ENCODE measurements around the gene C1QTNF1.

The C1QTNF1 gene

GRCh38 chr17:79085921-79086551, 62.1 kb downstream of the C1QTNF1 start:
- TF ChIP-seq, protein P1, sequence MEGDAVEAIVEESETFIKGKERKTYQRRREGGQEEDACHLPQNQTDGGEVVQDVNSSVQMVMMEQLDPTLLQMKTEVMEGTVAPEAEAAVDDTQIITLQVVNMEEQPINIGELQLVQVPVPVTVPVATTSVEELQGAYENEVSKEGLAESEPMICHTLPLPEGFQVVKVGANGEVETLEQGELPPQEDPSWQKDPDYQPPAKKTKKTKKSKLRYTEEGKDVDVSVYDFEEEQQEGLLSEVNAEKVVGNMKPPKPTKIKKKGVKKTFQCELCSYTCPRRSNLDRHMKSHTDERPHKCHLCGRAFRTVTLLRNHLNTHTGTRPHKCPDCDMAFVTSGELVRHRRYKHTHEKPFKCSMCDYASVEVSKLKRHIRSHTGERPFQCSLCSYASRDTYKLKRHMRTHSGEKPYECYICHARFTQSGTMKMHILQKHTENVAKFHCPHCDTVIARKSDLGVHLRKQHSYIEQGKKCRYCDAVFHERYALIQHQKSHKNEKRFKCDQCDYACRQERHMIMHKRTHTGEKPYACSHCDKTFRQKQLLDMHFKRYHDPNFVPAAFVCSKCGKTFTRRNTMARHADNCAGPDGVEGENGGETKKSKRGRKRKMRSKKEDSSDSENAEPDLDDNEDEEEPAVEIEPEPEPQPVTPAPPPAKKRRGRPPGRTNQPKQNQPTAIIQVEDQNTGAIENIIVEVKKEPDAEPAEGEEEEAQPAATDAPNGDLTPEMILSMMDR (IDR thresholded peaks at IDR 0.05; ENCODE audit: borderline replicate concordance, insufficient read depth, low read depth, low read length) = no peak
- no peak overlapping the region for H3K4me3 ChIP-seq (ENCODE audit: low read depth, low read length)

DNA sequence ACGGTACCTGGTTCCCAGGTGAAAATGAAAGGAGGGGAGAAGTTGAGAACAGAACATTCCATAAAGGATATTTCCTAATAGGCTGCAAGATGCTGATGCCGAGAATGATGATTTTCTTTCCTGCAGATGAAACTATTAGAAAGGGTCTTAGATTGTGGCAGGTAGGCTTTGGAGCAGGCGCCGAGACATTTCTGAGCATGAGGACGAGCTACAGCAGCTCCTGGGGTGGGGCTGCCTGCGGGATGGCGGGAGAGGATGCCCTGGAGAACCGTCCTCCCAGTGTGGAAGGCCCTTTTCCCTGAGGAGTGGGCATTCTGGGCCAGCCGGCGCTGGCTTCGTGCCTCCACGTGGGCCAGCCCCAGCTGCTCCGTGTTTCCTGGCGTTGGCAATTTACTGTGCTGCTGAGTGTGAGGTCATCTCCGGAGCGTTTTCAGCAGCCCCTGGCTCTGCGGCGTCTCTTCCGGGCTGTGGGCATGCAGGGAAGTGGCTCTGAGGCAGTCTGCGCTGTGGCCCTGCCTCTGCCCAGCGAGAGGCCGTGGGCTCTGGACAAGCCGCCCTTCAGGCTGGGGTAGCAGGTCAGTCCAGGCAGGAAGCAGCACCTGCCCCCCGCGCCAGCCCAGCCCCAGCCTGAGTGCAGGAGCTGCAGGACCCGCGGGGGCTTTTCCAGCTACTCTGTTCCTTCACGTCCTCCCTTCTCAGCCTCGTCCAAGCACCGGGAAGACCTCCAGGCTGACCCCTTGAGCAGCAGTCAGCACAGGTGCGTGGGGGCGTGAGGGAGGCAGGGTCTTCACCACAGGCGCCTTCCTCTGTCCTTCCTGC, 62.8 kb downstream of the C1QTNF1 start:
- TF ChIP-seq, protein P1 (IDR thresholded peaks at IDR 0.05; ENCODE audit: borderline replicate concordance, insufficient read depth, low read depth, low read length) = no peak

DNA sequence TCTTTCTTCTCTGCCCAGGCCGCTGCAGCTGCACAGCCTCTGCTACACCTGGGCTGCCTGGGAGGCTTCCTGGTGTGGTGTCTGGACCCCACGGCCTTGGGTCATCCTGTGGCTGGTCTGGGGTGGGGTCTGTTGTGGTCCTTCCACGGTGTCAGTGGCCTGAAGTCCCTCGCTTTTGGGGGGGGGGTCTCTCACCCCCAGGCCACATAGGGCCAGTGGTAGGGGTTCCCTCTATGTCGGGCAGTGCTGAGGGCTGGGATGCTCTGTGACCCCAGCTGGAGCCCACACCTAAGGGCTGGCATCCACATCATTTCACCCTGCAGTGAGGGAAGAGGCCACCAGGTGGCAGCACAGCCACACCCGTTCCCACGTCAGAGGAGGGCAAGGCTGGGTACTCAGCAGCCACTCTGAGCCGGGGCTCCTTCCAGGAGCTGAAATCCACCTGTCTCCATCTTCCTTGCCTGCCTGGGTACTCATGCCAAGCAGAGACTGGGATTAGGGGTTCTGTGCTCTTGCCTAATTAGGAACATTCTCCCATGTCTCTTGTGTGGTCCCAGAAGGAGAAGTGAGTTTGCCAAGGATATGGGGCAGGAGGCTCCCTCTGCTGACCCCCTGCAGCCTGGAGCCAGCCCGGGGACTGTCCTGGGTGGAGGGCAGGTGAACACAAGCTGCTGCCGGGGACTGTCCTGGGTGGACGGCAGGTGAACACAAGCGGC, 63.6 kb downstream of the C1QTNF1 start:
- TF ChIP-seq, protein P1 (IDR thresholded peaks at IDR 0.05; ENCODE audit: borderline replicate concordance, insufficient read depth, low read depth, low read length) = peak; percentile 90

More for the DNA sequence above, 62.8 kb downstream of the C1QTNF1 start:
- no peak overlapping the region for H3K4me3 ChIP-seq (ENCODE audit: low read depth, low read length)

DNA sequence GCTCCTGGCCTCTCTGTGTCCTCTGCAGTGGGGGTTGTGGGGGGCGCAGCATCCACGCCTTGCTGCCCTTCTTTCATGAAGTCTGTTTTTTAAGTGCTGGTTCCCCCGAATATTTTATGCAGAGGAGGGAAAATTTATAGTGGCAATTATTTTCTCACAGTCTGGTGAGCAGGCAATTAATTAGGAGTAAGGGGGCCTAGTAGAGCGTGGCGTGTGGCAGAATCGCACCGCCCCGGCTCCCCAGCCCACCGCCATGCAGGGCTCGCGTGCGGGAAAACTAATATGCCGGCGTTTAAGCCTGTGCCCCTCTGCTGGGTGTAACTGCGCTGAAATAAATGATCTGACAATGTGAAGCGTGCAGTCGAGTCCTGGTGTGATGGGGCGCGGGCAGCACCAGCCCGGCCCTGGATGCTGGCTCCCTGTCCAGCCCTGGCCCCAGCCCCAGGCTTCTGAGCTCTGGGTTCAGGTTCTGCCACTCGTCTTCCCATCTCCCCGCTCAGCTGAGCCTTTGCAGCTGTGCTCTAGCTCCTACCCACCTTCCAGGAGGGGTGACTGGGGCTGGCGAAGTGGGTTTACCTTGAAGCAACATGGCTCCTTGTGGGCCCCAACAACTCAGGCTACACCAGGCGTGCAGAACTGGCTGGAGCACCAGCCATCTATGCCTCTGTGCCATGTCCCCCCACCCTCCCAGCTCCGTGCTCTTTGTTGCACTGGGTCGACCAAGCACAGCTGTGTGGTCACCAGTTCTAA, 64.5 kb downstream of the C1QTNF1 start:
- no peak overlapping the region for H3K4me3 ChIP-seq (ENCODE audit: low read depth, low read length)
- TF ChIP-seq, protein P1 (IDR thresholded peaks at IDR 0.05; ENCODE audit: borderline replicate concordance, insufficient read depth, low read depth, low read length) = no peak

More for the DNA sequence above, 63.6 kb downstream of the C1QTNF1 start:
- H3K4me3 ChIP-seq (ENCODE audit: low read depth, low read length) = no peak overlapping the region

GRCh38 chr17:79088997-79089328, 65.0 kb downstream of the C1QTNF1 start:
- TF ChIP-seq, protein P1 (IDR thresholded peaks at IDR 0.05; ENCODE audit: borderline replicate concordance, insufficient read depth, low read depth, low read length) = no peak
- no peak overlapping the region for H3K4me3 ChIP-seq (ENCODE audit: low read depth, low read length)

DNA sequence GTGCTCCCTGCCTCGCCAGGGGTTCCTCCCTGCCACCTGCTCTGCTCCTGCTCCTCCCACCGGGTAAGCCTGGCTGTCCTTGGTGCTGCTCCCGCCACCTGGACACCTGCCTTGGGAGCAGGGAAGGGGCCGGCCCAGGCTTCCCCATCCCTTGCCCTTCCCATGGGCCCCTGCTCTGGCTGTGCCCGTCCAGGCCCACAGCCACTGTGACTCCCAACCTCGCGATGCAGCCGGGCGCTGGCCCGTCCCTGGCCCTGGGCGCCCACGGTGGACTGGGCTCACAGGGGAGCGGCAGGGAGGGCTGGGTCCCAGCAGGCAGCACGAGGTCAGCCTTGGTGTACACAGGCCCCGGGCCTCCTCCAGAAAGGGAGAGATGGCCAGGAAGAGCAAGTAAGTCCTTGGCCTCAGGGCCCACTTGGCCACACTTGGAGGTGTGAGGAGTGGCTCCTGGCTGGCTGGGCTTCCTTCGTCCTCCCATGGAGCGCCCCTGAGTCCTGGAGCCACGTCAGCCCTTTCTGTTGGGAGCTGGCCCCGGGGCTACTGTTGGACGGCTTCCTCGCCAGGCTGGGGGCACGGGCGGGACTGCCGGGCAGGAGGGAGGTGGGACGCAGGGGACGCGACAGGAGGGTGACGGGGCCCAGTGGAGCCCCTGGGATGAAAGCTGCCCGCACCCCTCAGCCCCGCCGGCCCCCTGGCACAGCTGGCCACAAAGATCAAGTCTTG, 65.9 kb downstream of the C1QTNF1 start:
- TF ChIP-seq, protein P1 (IDR thresholded peaks at IDR 0.05; ENCODE audit: borderline replicate concordance, insufficient read depth, low read depth, low read length) = no peak
- no peak overlapping the region for H3K4me3 ChIP-seq (ENCODE audit: low read depth, low read length)
